HCT116 (cell line): ENCODE results near the gene SYNJ2. TPM values are rescaled to one million over a fixed set of nuclear protein-coding genes. Genes with fewer than 3 reads are reported as not detected.

Experiments
- ATAC-seq: fragments of 200-7000 bp; cut with Tn5 transposase; 2 replicates; pipeline ENCODE4 v1.9.1; 2020; ENCODE audit warnings: mild to moderate bottlenecking, moderate library complexity
- BruUV-seq: library from RNA; stranded (reverse); fragments of 400-500 nt; replicated peaks from 2 replicates; lab custom pipeline; 2021; lab: Mats Ljungman, UMichigan
- CTCF ChIA-PET: fragments of 300-600 bp; sonication (Branson Sonifier 250); formaldehyde crosslinking; loops from one replicate; lab custom pipeline; 2021; ENCODE audit warnings: antibody characterized with exemption; lab: Charles Lee
- POLR2A ChIA-PET: fragments of 300-600, 350-600 bp; sonication (Branson Sonifier 250); formaldehyde crosslinking; loops from one replicate; lab custom pipeline; 2021; ENCODE audit warnings: antibody characterized with exemption; lab: Charles Lee
- RAD21 ChIA-PET, 2 experiments: fragments of 300-600 bp; sonication (Branson Sonifier 250); formaldehyde crosslinking; loops; one replicate each; lab custom pipeline; 2023; ENCODE audit warnings: low total read pairs in 2 of 2; ENCODE audit not compliant: uncharacterized antibody in 2 of 2, unreplicated experiment in 2 of 2, low non-redundant PET in 1 of 2; lab: Charles Lee
- DNase-seq: peaks from one replicate; pipeline ENCODE4 v3.0.0-alpha.2; 2010; ENCODE audit warnings: low read depth, low spot score
- H2AFZ ChIP-seq: fragments of 200-600 bp; shearing (Covaris generic), sonication (generic); 2 replicates; pipeline ENCODE4 v1.6.1; 2017; ENCODE audit warnings: low read depth, mixed run types, mixed read lengths, antibody characterized with exemption, low read length; ENCODE audit not compliant: poor library complexity, severe bottlenecking
- H3K27ac ChIP-seq: 2 replicates; pipeline ENCODE4 v1.5.1; 2012; ENCODE audit warnings: low read depth, low read length
- H3K27me3 ChIP-seq: fragments of 200-600 bp; sonication (generic); 2 replicates; pipeline ENCODE4 v1.6.1; 2016; ENCODE audit warnings: mixed run types, low read length, mixed read lengths; ENCODE audit not compliant: insufficient read depth
- H3K36me3 ChIP-seq, 2 experiments: fragments of 200-500 bp in 1 of 2; fragments of 200-600 bp in 1 of 2; sonication (Bioruptor generic) in 1 of 2; sonication (generic) in 1 of 2; 2 replicates each; pipeline versions ENCODE4 v1.5.1 to v1.6.1; 2014 to 2016; ENCODE audit warnings: low read length in 2 of 2, inconsistent platforms in 1 of 2, mixed read lengths in 1 of 2, mixed run types in 1 of 2; ENCODE audit not compliant: insufficient read depth in 2 of 2, control insufficient read depth in 1 of 2
- H3K4me1 ChIP-seq, 2 experiments: fragments of 200-600 bp in 1 of 2; sonication (generic) in 1 of 2; 2 replicates each; pipeline versions ENCODE4 v1.5.1 to v1.6.1; 2012 to 2017; ENCODE audit warnings: low read length in 2 of 2, inconsistent platforms in 1 of 2, mild to moderate bottlenecking in 1 of 2, mixed read lengths in 1 of 2, mixed run types in 1 of 2, moderate library complexity in 1 of 2; ENCODE audit not compliant: insufficient read depth in 2 of 2, control insufficient read depth in 1 of 2
- H3K4me2 ChIP-seq: fragments of 200-600 bp; sonication (generic); 2 replicates; pipeline ENCODE4 v1.6.1; 2017; ENCODE audit warnings: mixed run types, low read length, mixed read lengths
- H3K4me3 ChIP-seq, 2 experiments: fragments of 200-600 bp in 1 of 2; sonication (generic) in 1 of 2; replicated peaks in 1 of 2; 2 replicates each; pipeline ENCODE4 v1.5.1; 2011 to 2016; ENCODE audit warnings: low read length in 2 of 2, control low read depth in 1 of 2, low read depth in 1 of 2, mild to moderate bottlenecking in 1 of 2, mixed read lengths in 1 of 2, mixed run types in 1 of 2
- H3K79me2 ChIP-seq: fragments of 200-600 bp; sonication (generic); 2 replicates; pipeline ENCODE4 v1.6.1; 2017; ENCODE audit warnings: mild to moderate bottlenecking, mixed run types, low read length, moderate library complexity, mixed read lengths; ENCODE audit not compliant: insufficient read depth
- H3K9ac ChIP-seq: fragments of 200-600 bp; sonication (generic); 2 replicates; pipeline ENCODE4 v1.6.1; 2016; ENCODE audit warnings: low read length, mixed read lengths
- H3K9me2 ChIP-seq: fragments of 200-600 bp; sonication (generic), shearing (Covaris generic); 2 replicates; pipeline ENCODE4 v1.6.1; 2017; ENCODE audit warnings: mixed run types, mild to moderate bottlenecking, moderate library complexity; ENCODE audit not compliant: insufficient read depth
- H3K9me3 ChIP-seq, 2 experiments: fragments of 200-500 bp in 1 of 2; fragments of 200-600 bp in 1 of 2; sonication (Bioruptor generic) in 1 of 2; sonication (generic) in 1 of 2; 2 replicates each; pipeline ENCODE4 v1.6.1; 2014 to 2017; ENCODE audit warnings: low read length in 2 of 2, mixed read lengths in 2 of 2, inconsistent platforms in 1 of 2, low read depth in 1 of 2, mild to moderate bottlenecking in 1 of 2, mixed run types in 1 of 2, moderate library complexity in 1 of 2; ENCODE audit not compliant: control insufficient read depth in 1 of 2, insufficient read depth in 1 of 2
- H4K20me1 ChIP-seq: fragments of 200-600 bp; sonication (generic), shearing (Covaris generic); 2 replicates; pipeline ENCODE4 v1.6.1; 2017; ENCODE audit warnings: mixed run types, mild to moderate bottlenecking, moderate library complexity; ENCODE audit not compliant: insufficient read depth
- CBX3 ChIP-seq: IDR thresholded peaks from 2 replicates; pipeline ENCODE4 v1.6.1; 2012; ENCODE audit warnings: low read depth
- EGR1 ChIP-seq: IDR thresholded peaks from 2 replicates; pipeline ENCODE4 v1.6.1; 2012; ENCODE audit warnings: low read depth
- ELF1 ChIP-seq: IDR thresholded peaks from 2 replicates; pipeline ENCODE4 v1.6.1; 2012; ENCODE audit warnings: low read depth, borderline replicate concordance
- FOSL1 ChIP-seq: IDR thresholded peaks from 2 replicates; pipeline ENCODE4 v1.6.1; 2012; ENCODE audit warnings: low read depth
- POLR2A ChIP-seq: IDR thresholded peaks from 2 replicates; pipeline ENCODE4 v1.7.0; 2011; ENCODE audit warnings: borderline replicate concordance; ENCODE audit not compliant: insufficient read depth, insufficient read length; ENCODE audit errors: extremely low read depth
- RAD21 ChIP-seq: IDR thresholded peaks from 2 replicates; pipeline ENCODE4 v1.6.1; 2012; ENCODE audit warnings: low read depth, mild to moderate bottlenecking
- REST ChIP-seq: IDR thresholded peaks from 2 replicates; pipeline ENCODE4 v1.6.1; 2012; ENCODE audit warnings: low read depth
- TCF7L2 ChIP-seq: IDR thresholded peaks from 2 replicates; pipeline ENCODE4 v1.7.0; 2011; ENCODE audit warnings: borderline replicate concordance, inconsistent platforms; ENCODE audit not compliant: insufficient read depth, insufficient read length; ENCODE audit errors: extremely low read depth
- ZFX ChIP-seq: fragments of 450-650 bp; IDR thresholded peaks from 2 replicates; pipeline ENCODE4 v1.6.1; 2017
- intact Hi-C: fragments of 100-400 bp; cut with micrococcal nuclease; formaldehyde crosslinking; loops from 2 replicates; pipeline ENCODE4 v1.10.0; 2022
- total RNA-seq: library from RNA; stranded (reverse); gene quantifications from one replicate; pipeline ENCODE4 v1.2.1, GENCODE V29; 2021; ENCODE audit not compliant: unreplicated experiment

SYNJ2 gene
- total RNA-seq, 1 experiment from 2014 or later: 23.9 TPM

GRCh38 chr6:158006331-158006730 is 24.7 kb downstream of the SYNJ2 start:
- no peak for ATAC-seq
- Histone ChIP-seq H3K4me2 (no peak overlapping the region), H2AFZ (no peak overlapping the region), H3K9ac (no peak overlapping the region), H3K4me1 (peaks cover 35 to 45% of the 10 kb centered on the region in 2 experiments)
- no peak for TF ChIP-seq RAD21
- TF ChIP-seq ZFX: no peak
- TF ChIP-seq EGR1: no peak
- TF ChIP-seq ELF1: no peak
- TF ChIP-seq POLR2A: no peak
- no peak for TF ChIP-seq FOSL1
- TF ChIP-seq TCF7L2: no peak
- no peak for TF ChIP-seq CBX3
- no peak for TF ChIP-seq REST
- TF ChIP-seq, all 23 proteins: peak for 0
- intact Hi-C loops: no loop called here
- Histone ChIP-seq H3K79me2 (peaks cover 64% of the 10 kb centered on the region), H3K9me2 (no peaks in the 10 kb centered on the region), H3K27ac (no peak overlapping the region), H3K4me3 (no peak overlapping the region), H4K20me1 (no peaks in the 10 kb centered on the region), H3K36me3 (no peaks in the 10 kb centered on the region), H3K27me3 (no peaks in the 10 kb centered on the region), H3K9me3 (no peaks in the 10 kb centered on the region)
- no peak for DNase-seq
- RAD21 ChIA-PET: no interaction called here
- CTCF ChIA-PET: no interaction called here
- POLR2A ChIA-PET: no interaction called here
- no TSS peak for BruUV-seq
